ENCODE measurements around the gene PRR5.
"Not testable (repeated sequence)": the region's sequence is repeated elsewhere in the genome, so short reads cannot be mapped to it uniquely, and the experiment has no call there.

PRR5 gene

GRCh38 chr22:44701824-44702478 is at the start of gene PRR5:
Gene PRR5, plus strand, starts transcription at chr22:44702204. Its CDS starts 271 bp downstream, at chr22:44702475.
- Histone ChIP-seq H3K27ac (peak within 1 kb of the TSS in 19 of 21 experiments; percentile 8 to 80 (median 54)), H3K4me3 (peak within 1 kb of the TSS; percentile 38 to 85 (median 64))

- H3K27ac ChIP-seq, H3K4me3 ChIP-seq: not testable (repeated sequence)
Measured at GRCh38 chr22:44652866-44653265, 49.1 kb upstream of the PRR5 start.

- H3K27ac ChIP-seq: peak overlapping the region in 17 of 21 experiments; percentile 4 to 73 (median 53)
Measured at GRCh38 chr22:44658311-44658953, 43.6 kb upstream of the PRR5 start.

GRCh38 chr22:44659140-44659539 is 42.9 kb upstream of the PRR5 start:
- H3K27ac ChIP-seq: peak overlapping the region in 16 of 21 experiments; percentile 4 to 73 (median 44)
- H3K4me3 ChIP-seq: no peak overlapping the region

More at GRCh38 chr22:44658311-44658953, 43.6 kb upstream of the PRR5 start:
- H3K4me3 ChIP-seq: no peak overlapping the region

GRCh38 chr22:44660051-44660830 is 41.8 kb upstream of the PRR5 start:
- H3K27ac ChIP-seq: no peak overlapping the region
- no peak overlapping the region for H3K4me3 ChIP-seq

- H3K27ac ChIP-seq: no peak overlapping the region
- H3K4me3 ChIP-seq: no peak overlapping the region
Measured at GRCh38 chr22:44661070-44661469, 40.9 kb upstream of the PRR5 start.

GRCh38 chr22:44661659-44662569 is 40.1 kb upstream of the PRR5 start:
- no peak overlapping the region for H3K27ac ChIP-seq
- H3K4me3 ChIP-seq: no peak overlapping the region

GRCh38 chr22:44663256-44663999 is 38.6 kb upstream of the PRR5 start:
- Histone ChIP-seq H3K27ac (peak overlapping the region in 9 of 21 experiments; percentile 19 to 84 (median 68)), H3K4me3 (no peak overlapping the region)

GRCh38 chr22:44664149-44664548 is 37.9 kb upstream of the PRR5 start:
- H3K4me3 ChIP-seq: no peak overlapping the region
- H3K27ac ChIP-seq: peak overlapping the region in 16 of 21 experiments; percentile 19 to 84 (median 62)

- peak overlapping the region in 5 of 21 experiments; percentile 68 to 84 (median 79) for H3K27ac ChIP-seq
- no peak overlapping the region for H3K4me3 ChIP-seq
Measured at GRCh38 chr22:44665115-44665514, 36.9 kb upstream of the PRR5 start.

GRCh38 chr22:44666207-44666585 is 35.8 kb upstream of the PRR5 start:
- H3K27ac ChIP-seq: peak overlapping the region in 1 of 21 experiments; percentile 90

GRCh38 chr22:44667276-44667675 is 34.7 kb upstream of the PRR5 start:
- peak overlapping the region in 1 of 7 experiments; percentile 51 for H3K4me3 ChIP-seq
- peak overlapping the region in 18 of 21 experiments; percentile 61 to 95 (median 89) for H3K27ac ChIP-seq

More at GRCh38 chr22:44666207-44666585, 35.8 kb upstream of the PRR5 start:
- H3K4me3 ChIP-seq: no peak overlapping the region

GRCh38 chr22:44667829-44668189 is 34.2 kb upstream of the PRR5 start:
- Histone ChIP-seq H3K4me3 (peak overlapping the region; percentile 38 to 63 (median 51)), H3K27ac (peak overlapping the region in 20 of 21 experiments; percentile 75 to 95 (median 88))

GRCh38 chr22:44668190-44668885 is 33.7 kb upstream of the PRR5 start:
- peak overlapping the region; percentile 38 to 63 (median 51) for H3K4me3 ChIP-seq
- H3K27ac ChIP-seq: peak overlapping the region in 20 of 21 experiments; percentile 75 to 95 (median 88)

- Histone ChIP-seq H3K27ac (peak overlapping the region in 17 of 21 experiments; percentile 34 to 94 (median 81)), H3K4me3 (peak overlapping the region; percentile 31 to 63 (median 51))
Measured at GRCh38 chr22:44668886-44669521, 33.0 kb upstream of the PRR5 start.

GRCh38 chr22:44669561-44669976 is 32.4 kb upstream of the PRR5 start:
- H3K4me3 ChIP-seq: peak overlapping the region; percentile 31 to 63 (median 51)
- H3K27ac ChIP-seq: peak overlapping the region in 12 of 21 experiments; percentile 52 to 94 (median 86)

Measured in skin epidermis (tissue), 12 donors.